MCF 10A (cell line): ENCODE data around the gene KCNA10. TPM values are rescaled to one million over a fixed set of nuclear protein-coding genes. Genes with fewer than 3 reads are reported as not detected.

Source experiments
- BruUV-seq: library from RNA; stranded (reverse); fragments of 400-500 nt; replicated peaks from 2 replicates; lab custom pipeline; 2021; lab: Mats Ljungman, UMichigan
- CTCF ChIA-PET: fragments of 300-600 bp; sonication (Branson Sonifier 250); formaldehyde crosslinking; extraction: SDS; loops from one replicate; lab custom pipeline; 2021; ENCODE audit warnings: antibody characterized with exemption, inconsistent platforms; lab: Yijun Ruan, JAX
- POLR2A ChIA-PET: fragments of 300-600, 350-650 bp; sonication (Branson Sonifier 250); formaldehyde crosslinking; extraction: SDS; loops from one replicate; lab custom pipeline; 2020; ENCODE audit warnings: antibody characterized with exemption, inconsistent platforms; lab: Yijun Ruan, JAX
- DNase-seq: peaks from one replicate; pipeline ENCODE4 v3.0.0-alpha.2; 2018; ENCODE audit not compliant: unreplicated experiment
- H3K27ac Mint-ChIP-seq: one replicate; pipeline ENCODE4 v1.8.0; 2022; ENCODE audit warnings: mild to moderate bottlenecking, low read depth, mixed read lengths; ENCODE audit not compliant: unreplicated experiment
- H3K27me3 Mint-ChIP-seq: one replicate; pipeline ENCODE4 v1.8.0; 2022; ENCODE audit warnings: mixed read lengths; ENCODE audit not compliant: insufficient read depth, unreplicated experiment
- H3K36me3 Mint-ChIP-seq: one replicate; pipeline ENCODE4 v1.8.0; 2022; ENCODE audit warnings: mild to moderate bottlenecking, moderate library complexity, mixed read lengths; ENCODE audit not compliant: insufficient read depth, unreplicated experiment
- H3K4me1 Mint-ChIP-seq: one replicate; pipeline ENCODE4 v1.8.0; 2022; ENCODE audit warnings: mixed read lengths; ENCODE audit not compliant: insufficient read depth, unreplicated experiment
- H3K4me3 Mint-ChIP-seq: one replicate; pipeline ENCODE4 v1.8.0; 2022; ENCODE audit warnings: mild to moderate bottlenecking, moderate library complexity, mixed read lengths; ENCODE audit not compliant: unreplicated experiment
- H3K9me3 Mint-ChIP-seq: one replicate; pipeline ENCODE4 v1.8.0; 2022; ENCODE audit warnings: mixed read lengths; ENCODE audit not compliant: unreplicated experiment
- CTCF ChIP-seq: fragments of 200-600 bp; IDR thresholded peaks from one replicate; pipeline ENCODE4 v1.8.0; 2022; ENCODE audit warnings: antibody characterized with exemption, mild to moderate bottlenecking; ENCODE audit not compliant: unreplicated experiment
- intact Hi-C: fragments of 100-400 bp; cut with micrococcal nuclease; formaldehyde crosslinking; loops from 2 replicates; pipeline ENCODE4 v1.14.1; 2022
- total RNA-seq: library from RNA; stranded (reverse); gene quantifications from 2 replicates; pipeline ENCODE4 v1.2.3, GENCODE V29; 2022

KCNA10 gene
- total RNA-seq, 1 experiment from 2014 or later, result not detected

GRCh38 chr1:110494036-110494435 is 24.9 kb downstream of the KCNA10 start:
- no peak for DNase-seq
- ChIA-PET CTCF (interaction anchor here (0.6 to 8.8 kb wide), 6 partner anchors 12 to 1609 kb away, joined by 3 to 273 read pairs (median 34); partner anchors contain the start of gene KCNC4), POLR2A (no interaction called here)
- H3K4me3 Mint-ChIP-seq, result no peak overlapping the region
- TF ChIP-seq CTCF, result no peak
- H3K4me1 Mint-ChIP-seq, result no peaks in the 10 kb centered on the region
- no peaks in the 10 kb centered on the region for H3K27me3 Mint-ChIP-seq
- no TSS peak for BruUV-seq
- no peaks in the 10 kb centered on the region for H3K36me3 Mint-ChIP-seq
- H3K9me3 Mint-ChIP-seq, result no peaks in the 10 kb centered on the region
- intact Hi-C loops, result loop anchor here (10.0 kb wide), 1 partner anchor 439 kb away; no protein-coding TSS in a partner anchor
- H3K27ac Mint-ChIP-seq, result no peak overlapping the region

- DNase-seq, result no peak
- no peak overlapping the region for H3K27ac Mint-ChIP-seq
- no peaks in the 10 kb centered on the region for H3K4me1 Mint-ChIP-seq
- no TSS peak for BruUV-seq
- no peaks in the 10 kb centered on the region for H3K27me3 Mint-ChIP-seq
- no peaks in the 10 kb centered on the region for H3K9me3 Mint-ChIP-seq
- no peak for TF ChIP-seq CTCF
- H3K36me3 Mint-ChIP-seq, result no peaks in the 10 kb centered on the region
- intact Hi-C loops, result loop anchor here (10.0 kb wide), 1 partner anchor 438 kb away; no protein-coding TSS in a partner anchor
- H3K4me3 Mint-ChIP-seq, result no peak overlapping the region
- CTCF ChIA-PET, result interaction anchor here (0.7 to 8.8 kb wide), 5 partner anchors 11 to 284 kb away, joined by 3 to 273 read pairs (median 63); partner anchors contain the start of gene KCNC4
- POLR2A ChIA-PET, result no interaction called here
Measured at GRCh38 chr1:110493059-110493699, 25.8 kb downstream of the KCNA10 start.

GRCh38 chr1:110492573-110492972 is 26.4 kb downstream of the KCNA10 start:
- peaks cover 4% of the 10 kb centered on the region for H3K4me1 Mint-ChIP-seq
- BruUV-seq, result no TSS peak
- no peaks in the 10 kb centered on the region for H3K9me3 Mint-ChIP-seq
- no peaks in the 10 kb centered on the region for H3K27me3 Mint-ChIP-seq
- intact Hi-C loops, result loop anchor here (10.0 kb wide), 1 partner anchor 438 kb away; no protein-coding TSS in a partner anchor
- H3K27ac Mint-ChIP-seq, result no peak overlapping the region
- no peak for DNase-seq
- TF ChIP-seq CTCF, result no peak
- CTCF ChIA-PET, result interaction anchor here (0.6 to 8.8 kb wide), 5 partner anchors 15 to 394 kb away, joined by 3 to 273 read pairs (median 5); no protein-coding TSS in a partner anchor
- POLR2A ChIA-PET, result interaction anchor here (0.6 kb wide), 1 partner anchor 343 kb away, joined by 3 read pairs; no protein-coding TSS in a partner anchor
- H3K36me3 Mint-ChIP-seq, result no peaks in the 10 kb centered on the region
- no peak overlapping the region for H3K4me3 Mint-ChIP-seq

- Mint-ChIP-seq H3K27me3 (no peaks in the 10 kb centered on the region), H3K27ac (no peak overlapping the region), H3K36me3 (no peaks in the 10 kb centered on the region), H3K4me1 (peaks cover 7% of the 10 kb centered on the region), H3K9me3 (no peaks in the 10 kb centered on the region), H3K4me3 (no peak overlapping the region)
- TF ChIP-seq CTCF, result no peak
- ChIA-PET POLR2A (no interaction called here), CTCF (interaction anchor here (0.6 to 1.8 kb wide), 5 partner anchors 9 to 294 kb away, joined by 3 to 7 read pairs (median 4); no protein-coding TSS in a partner anchor)
- intact Hi-C loops, result loop anchor here (10.0 kb wide), 1 partner anchor 436 kb away; no protein-coding TSS in a partner anchor
- BruUV-seq, result no TSS peak
- DNase-seq, result no peak
Measured at GRCh38 chr1:110490791-110491451, 28.1 kb downstream of the KCNA10 start.
